Measurements from ENCODE around the gene HECTD4.

DNA sequence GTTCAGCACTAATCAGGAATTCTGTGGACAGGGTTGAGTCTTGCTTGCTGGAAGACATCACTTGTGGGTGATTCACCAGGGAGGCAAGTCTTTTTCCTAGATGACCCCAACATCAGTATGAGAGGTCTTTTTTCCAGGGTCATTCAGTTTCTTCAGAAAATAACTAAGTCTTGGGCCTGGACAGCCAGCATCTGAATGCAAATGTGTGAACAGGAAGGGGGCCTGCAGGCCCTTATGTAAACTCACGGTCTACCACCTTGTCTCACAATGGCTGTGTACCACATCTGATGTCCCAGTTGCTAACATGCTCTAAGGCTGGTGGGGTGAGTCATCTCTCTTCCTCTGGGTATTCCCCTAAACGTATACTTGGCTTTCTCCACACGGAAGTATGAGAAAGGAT lies 79.2 kb downstream of the HECTD4 start:
- TF ChIP-seq, protein P1, sequence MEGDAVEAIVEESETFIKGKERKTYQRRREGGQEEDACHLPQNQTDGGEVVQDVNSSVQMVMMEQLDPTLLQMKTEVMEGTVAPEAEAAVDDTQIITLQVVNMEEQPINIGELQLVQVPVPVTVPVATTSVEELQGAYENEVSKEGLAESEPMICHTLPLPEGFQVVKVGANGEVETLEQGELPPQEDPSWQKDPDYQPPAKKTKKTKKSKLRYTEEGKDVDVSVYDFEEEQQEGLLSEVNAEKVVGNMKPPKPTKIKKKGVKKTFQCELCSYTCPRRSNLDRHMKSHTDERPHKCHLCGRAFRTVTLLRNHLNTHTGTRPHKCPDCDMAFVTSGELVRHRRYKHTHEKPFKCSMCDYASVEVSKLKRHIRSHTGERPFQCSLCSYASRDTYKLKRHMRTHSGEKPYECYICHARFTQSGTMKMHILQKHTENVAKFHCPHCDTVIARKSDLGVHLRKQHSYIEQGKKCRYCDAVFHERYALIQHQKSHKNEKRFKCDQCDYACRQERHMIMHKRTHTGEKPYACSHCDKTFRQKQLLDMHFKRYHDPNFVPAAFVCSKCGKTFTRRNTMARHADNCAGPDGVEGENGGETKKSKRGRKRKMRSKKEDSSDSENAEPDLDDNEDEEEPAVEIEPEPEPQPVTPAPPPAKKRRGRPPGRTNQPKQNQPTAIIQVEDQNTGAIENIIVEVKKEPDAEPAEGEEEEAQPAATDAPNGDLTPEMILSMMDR (conservative IDR thresholded peaks at IDR 0.05 in 1 of 2, IDR thresholded peaks at IDR 0.05 in 1 of 2; ENCODE audit: extremely low read depth in 1 of 2, insufficient read depth in 1 of 2, low read depth in 1 of 2, low read length in 2 of 2): no peak
- TF ChIP-seq EZH2 (IDR thresholded peaks at IDR 0.05; ENCODE audit: borderline replicate concordance, low read length): no peak
